PC-3 (cell line): ENCODE measurements around the gene FASN.

Experiments used
- CTCF ChIP-seq: fragments of 300-600 bp; sonication (generic); conservative IDR thresholded peaks from 2 replicates; pipeline ENCODE4 v1.5.1; 2017; ENCODE audit warnings: antibody characterized with exemption, low read depth, mild to moderate bottlenecking, low read length
- EZH2 ChIP-seq: fragments of 300-600 bp; sonication (generic); IDR thresholded peaks from one replicate; pipeline ENCODE4 v1.6.1; 2017; ENCODE audit warnings: antibody characterized with exemption, mild to moderate bottlenecking, low read length; ENCODE audit not compliant: unreplicated experiment

- TF ChIP-seq EZH2 (no peak), CTCF (no peak)
These were observed 32.3 kb downstream of the FASN start, which contains the start of gene DUS1L for GRCh38 chr17:82065638-82066303.
